A673 (cell line): ENCODE measurements around the gene ST6GALNAC5.

Experiments
- CTCF ChIP-seq: fragments of 300-800, 200-600 bp; sonication (generic); conservative IDR thresholded peaks from 2 replicates; pipeline ENCODE4 v1.5.1; 2017; ENCODE audit warnings: low read depth, mild to moderate bottlenecking, antibody characterized with exemption, low read length, moderate library complexity, mixed read lengths
- EZH2 ChIP-seq: fragments of 200-600 bp; sonication (generic); IDR thresholded peaks from 2 replicates; pipeline ENCODE4 v1.6.1; 2017; ENCODE audit warnings: borderline replicate concordance, low read depth, mild to moderate bottlenecking, mixed read lengths, antibody characterized with exemption, low read length; ENCODE audit not compliant: poor library complexity, severe bottlenecking

- no peak for TF ChIP-seq CTCF
- TF ChIP-seq EZH2 = no peak
Observed at GRCh38 chr1:76959556-76959955, 92.3 kb downstream of the ST6GALNAC5 start.
